Right atrium auricular region (tissue), 2 donors: ENCODE results near the gene GPC6. TPM values are rescaled to one million over a fixed set of nuclear protein-coding genes. Genes with fewer than 3 reads are reported as not detected.
"Not testable (repeated sequence)": the region's sequence is repeated elsewhere in the genome, so short reads cannot be mapped to it uniquely, and the experiment has no call there.

ENCODE experiments used
- DNase-seq: peaks from one replicate; pipeline ENCODE4 v3.0.0-alpha.2; 2019; ENCODE audit warnings: low spot score
- H3K27ac ChIP-seq, 2 donors: fragments of 200-600 bp; sonication (generic); 1 replicate in 1 of 2; 2 replicates in 1 of 2; pipeline ENCODE4 v1.5.1; 2016 to 2019
- H3K27me3 ChIP-seq, 2 donors: fragments of 200-600 bp; sonication (generic); one replicate each; pipeline versions ENCODE4 v1.5.1 to v1.6.0; 2017 to 2019
- H3K36me3 ChIP-seq: fragments of 200-600 bp; sonication (generic); one replicate; pipeline ENCODE4 v1.5.1; 2016
- H3K4me1 ChIP-seq, 2 donors: fragments of 200-600 bp; sonication (generic); one replicate each; pipeline versions ENCODE4 v1.5.1 to v1.6.0; 2017 to 2019
- H3K4me3 ChIP-seq, 2 donors: fragments of 200-600 bp; sonication (generic); 1 replicate in 1 of 2; 2 replicates in 1 of 2; pipeline ENCODE4 v1.5.1; 2017 to 2019; ENCODE audit warnings: mild to moderate bottlenecking in 1 of 2, moderate library complexity in 1 of 2
- H3K9me3 ChIP-seq, 2 donors: fragments of 200-600 bp; sonication (generic); one replicate each; pipeline ENCODE4 v1.5.1; 2019
- total RNA-seq, 2 donors: library from RNA; depleted of rRNA; stranded (reverse); fragments of >200 nt; gene quantifications; one replicate each; pipeline ENCODE4 v1.1.0, GENCODE V29; 2016
- TF ChIP-seq, protein P1 (sequence below), 2 donors: fragments of 200-600 bp; sonication (generic); IDR thresholded peaks; one replicate each; pipeline ENCODE4 v1.5.1; 2019; ENCODE audit warnings: antibody characterized with exemption in 2 of 2

GPC6 gene
- total RNA-seq, 2 donors from 2014 or later: 1.3 to 3.8 TPM

DNA sequence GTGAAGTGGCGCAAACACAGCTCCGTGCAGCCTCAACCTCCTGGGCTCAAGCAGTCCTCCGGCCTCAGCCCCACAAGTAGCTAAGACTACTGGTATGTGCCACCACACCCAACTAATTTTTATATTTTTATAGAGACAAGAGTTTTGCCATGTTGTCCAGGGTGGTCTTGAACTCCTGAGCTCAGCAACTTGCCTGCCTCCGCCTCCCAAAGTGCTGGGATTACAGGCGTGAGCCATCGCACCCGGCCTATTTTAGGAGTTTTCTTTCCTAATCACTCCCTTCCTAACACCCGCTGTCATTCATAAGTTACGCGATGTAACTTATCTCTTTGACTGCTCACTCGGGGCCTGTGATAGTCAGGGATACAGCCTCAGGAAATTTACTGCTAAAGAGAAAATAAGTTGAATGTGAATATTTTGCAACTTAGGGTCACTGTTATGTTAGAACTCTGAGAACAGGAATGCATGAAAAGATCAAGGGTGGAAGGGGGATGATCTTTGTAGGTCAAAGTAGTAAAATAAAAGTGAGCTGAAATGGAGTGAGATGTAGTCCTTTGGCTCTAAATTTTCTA, 1112.6 kb downstream of the GPC6 start:
- no peak overlapping the region for H3K4me3 ChIP-seq
- H3K4me1 ChIP-seq: peaks cover 0 to 3% of the 10 kb centered on the region in 2 donors
- DNase-seq: no peak
- no peaks in the 10 kb centered on the region for H3K9me3 ChIP-seq
- H3K27me3 ChIP-seq: no peaks in the 10 kb centered on the region
- H3K27ac ChIP-seq: no peak overlapping the region
- no peaks in the 10 kb centered on the region for H3K36me3 ChIP-seq
- TF ChIP-seq, protein P1, sequence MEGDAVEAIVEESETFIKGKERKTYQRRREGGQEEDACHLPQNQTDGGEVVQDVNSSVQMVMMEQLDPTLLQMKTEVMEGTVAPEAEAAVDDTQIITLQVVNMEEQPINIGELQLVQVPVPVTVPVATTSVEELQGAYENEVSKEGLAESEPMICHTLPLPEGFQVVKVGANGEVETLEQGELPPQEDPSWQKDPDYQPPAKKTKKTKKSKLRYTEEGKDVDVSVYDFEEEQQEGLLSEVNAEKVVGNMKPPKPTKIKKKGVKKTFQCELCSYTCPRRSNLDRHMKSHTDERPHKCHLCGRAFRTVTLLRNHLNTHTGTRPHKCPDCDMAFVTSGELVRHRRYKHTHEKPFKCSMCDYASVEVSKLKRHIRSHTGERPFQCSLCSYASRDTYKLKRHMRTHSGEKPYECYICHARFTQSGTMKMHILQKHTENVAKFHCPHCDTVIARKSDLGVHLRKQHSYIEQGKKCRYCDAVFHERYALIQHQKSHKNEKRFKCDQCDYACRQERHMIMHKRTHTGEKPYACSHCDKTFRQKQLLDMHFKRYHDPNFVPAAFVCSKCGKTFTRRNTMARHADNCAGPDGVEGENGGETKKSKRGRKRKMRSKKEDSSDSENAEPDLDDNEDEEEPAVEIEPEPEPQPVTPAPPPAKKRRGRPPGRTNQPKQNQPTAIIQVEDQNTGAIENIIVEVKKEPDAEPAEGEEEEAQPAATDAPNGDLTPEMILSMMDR (IDR thresholded peaks at IDR 0.05): no peak

DNA sequence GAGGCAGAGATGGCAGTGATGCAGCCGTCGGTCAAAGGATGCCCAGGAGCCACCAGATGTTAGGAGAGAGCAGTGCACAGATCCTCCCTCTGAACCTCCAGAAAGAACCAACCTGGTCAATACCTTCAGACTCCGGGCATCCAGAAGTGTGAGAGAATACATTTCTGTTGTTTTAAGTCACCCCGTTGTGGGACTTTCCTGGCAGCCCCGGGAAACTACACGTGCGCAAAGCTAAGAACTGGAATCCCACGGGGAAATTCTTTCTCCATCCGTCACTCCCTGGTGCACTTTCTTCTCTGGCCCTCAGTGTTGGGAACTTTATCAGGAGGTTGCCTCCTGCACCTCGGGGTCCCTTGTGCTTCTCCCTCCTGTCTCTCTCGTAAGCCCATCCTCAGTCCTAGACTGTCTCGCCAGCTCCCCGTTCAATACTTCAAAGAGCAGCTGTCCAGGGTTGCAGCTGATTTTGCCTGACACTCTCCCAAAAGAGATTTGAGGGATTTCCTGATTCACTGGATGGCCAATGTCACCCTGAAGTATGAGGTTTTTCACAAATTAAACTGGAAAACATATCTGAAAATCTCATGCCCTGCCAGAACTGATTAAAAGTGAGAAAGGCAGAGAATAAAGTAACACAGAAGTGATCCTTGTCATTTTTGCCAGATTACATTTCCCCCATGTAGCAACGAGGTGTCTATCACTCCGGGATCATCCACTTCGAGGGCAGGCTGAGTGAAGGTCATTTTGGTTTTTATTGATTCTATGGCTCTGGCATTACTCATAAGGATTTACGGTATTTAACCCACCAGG, 1116.0 kb downstream of the GPC6 start:
- Histone ChIP-seq H3K9me3 (no peaks in the 10 kb centered on the region), H3K36me3 (no peaks in the 10 kb centered on the region), H3K4me3 (no peak overlapping the region), H3K27ac (peak overlapping the region in 1 of 2 donors; percentile 24), H3K27me3 (no peaks in the 10 kb centered on the region), H3K4me1 (peaks cover 0 to 9% of the 10 kb centered on the region in 2 donors)
- TF ChIP-seq, protein P1 (IDR thresholded peaks at IDR 0.05): no peak
- DNase-seq: no peak

DNA sequence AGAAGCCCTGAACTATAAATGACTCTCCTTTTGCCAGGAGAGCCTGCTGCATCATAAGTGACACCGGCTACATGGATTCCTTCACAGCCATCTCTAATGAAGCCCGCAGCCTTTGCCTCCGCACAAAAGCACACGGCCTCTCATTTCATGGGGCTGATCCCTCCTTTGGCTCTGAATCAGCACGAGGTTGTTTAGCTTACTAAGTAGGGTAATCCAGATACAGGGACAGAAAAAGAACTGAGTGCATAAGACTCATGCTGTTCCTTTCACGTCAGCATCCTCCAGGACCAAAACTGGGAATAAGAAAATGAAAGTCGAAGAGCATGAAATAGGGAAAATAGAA, 1116.6 kb downstream of the GPC6 start:
- Histone ChIP-seq H3K4me3 (no peak overlapping the region), H3K9me3 (no peaks in the 10 kb centered on the region), H3K4me1 (peaks cover 0 to 9% of the 10 kb centered on the region in 2 donors), H3K36me3 (no peaks in the 10 kb centered on the region), H3K27me3 (no peaks in the 10 kb centered on the region), H3K27ac (peak overlapping the region; percentile 9 to 31)
- DNase-seq: no peak
- TF ChIP-seq, protein P1 (IDR thresholded peaks at IDR 0.05): no peak

DNA sequence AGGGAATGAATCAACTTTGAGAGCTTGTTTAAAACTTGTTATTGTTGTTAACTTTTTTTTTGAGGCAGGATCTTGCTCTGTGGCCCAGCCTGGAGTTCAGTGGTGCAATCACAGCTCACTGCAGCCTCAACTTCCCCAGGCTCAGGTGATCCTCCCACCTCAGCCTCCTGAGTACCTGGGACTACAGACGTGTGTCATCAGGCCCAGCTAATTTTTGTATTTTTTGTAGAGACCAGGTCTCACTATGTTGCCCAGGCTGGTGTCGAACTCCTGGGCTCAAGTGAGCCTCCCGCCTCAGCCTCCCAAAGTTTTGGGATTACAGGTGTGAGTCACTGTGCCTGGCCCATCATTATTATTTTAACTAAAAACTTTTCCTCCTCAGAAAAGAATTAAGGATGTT, 1117.1 kb downstream of the GPC6 start:
- DNase-seq, H3K9me3 ChIP-seq, H3K36me3 ChIP-seq, H3K4me3 ChIP-seq, H3K27me3 ChIP-seq, H3K4me1 ChIP-seq: not testable (repeated sequence)
- peak overlapping the region; percentile 9 to 31 for H3K27ac ChIP-seq

DNA sequence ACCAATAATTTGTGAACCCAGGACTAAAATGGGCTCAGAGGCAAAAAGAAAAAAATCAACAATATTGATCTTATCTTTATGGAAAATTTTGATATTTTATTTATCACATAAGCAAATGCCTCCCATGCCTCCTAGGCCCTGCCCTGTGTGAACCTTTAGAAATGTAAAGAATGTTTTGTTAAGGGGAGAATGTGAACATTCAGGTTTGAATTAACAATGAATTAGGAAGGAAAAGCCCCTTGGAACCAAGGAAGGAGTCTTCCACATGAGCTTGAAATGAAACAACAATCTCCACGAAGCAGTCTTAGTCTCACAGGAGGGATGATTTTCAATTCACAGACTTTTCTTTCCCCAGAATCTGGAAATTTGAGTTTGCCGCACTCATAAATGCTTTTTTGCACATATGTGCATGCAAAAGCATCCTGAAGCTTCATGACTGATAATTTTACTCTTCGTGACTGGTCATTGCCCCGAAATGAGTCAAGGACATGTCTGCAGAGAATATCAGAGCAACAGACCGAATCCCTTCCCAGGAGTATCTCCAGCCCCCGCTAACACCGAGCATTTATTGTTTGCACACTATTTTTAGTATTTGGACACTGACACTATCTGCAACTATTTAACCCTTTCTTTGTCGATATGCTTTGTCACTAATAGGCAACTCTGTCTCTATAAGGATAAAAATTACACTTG, 1117.7 kb downstream of the GPC6 start:
- H3K27me3 ChIP-seq: no peaks in the 10 kb centered on the region
- peak overlapping the region; percentile 9 to 31 for H3K27ac ChIP-seq
- no peak overlapping the region for H3K4me3 ChIP-seq
- H3K36me3 ChIP-seq: no peaks in the 10 kb centered on the region
- no peak for DNase-seq
- no peaks in the 10 kb centered on the region for H3K9me3 ChIP-seq
- H3K4me1 ChIP-seq: peaks cover 0 to 9% of the 10 kb centered on the region in 2 donors
- TF ChIP-seq, protein P1 (IDR thresholded peaks at IDR 0.05): no peak
